NB4 (cell line): Measurements from ENCODE around the gene TCF23.
"Not testable (repeated sequence)": the region's sequence is repeated elsewhere in the genome, so short reads cannot be mapped to it uniquely, and the experiment has no call there.

ENCODE experiments used
- DNase-seq: peaks from one replicate; pipeline ENCODE4 v3.0.0; 2010; ENCODE audit warnings: low read depth
- H3K4me3 ChIP-seq: one replicate; pipeline ENCODE4 v1.5.1; 2011; ENCODE audit warnings: mild to moderate bottlenecking, low read depth, low read length, moderate library complexity
- MYC ChIP-seq: IDR thresholded peaks from 2 replicates; pipeline ENCODE4 v1.6.1; 2011; ENCODE audit warnings: low read depth, low read length
- POLR2A ChIP-seq: IDR thresholded peaks from 2 replicates; pipeline ENCODE4 v1.6.1; 2011; ENCODE audit warnings: mild to moderate bottlenecking; ENCODE audit not compliant: insufficient read length; ENCODE audit errors: extremely low read depth
- TF ChIP-seq, protein P1 (sequence below): IDR thresholded peaks from 2 replicates; pipeline ENCODE4 v1.6.1; 2011; ENCODE audit warnings: low read depth, low read length
- TF ChIP-seq, protein P2 (sequence below): IDR thresholded peaks from one replicate; pipeline ENCODE4 v1.5.1; 2012; ENCODE audit warnings: low read depth, low read length

The TCF23 gene

DNA sequence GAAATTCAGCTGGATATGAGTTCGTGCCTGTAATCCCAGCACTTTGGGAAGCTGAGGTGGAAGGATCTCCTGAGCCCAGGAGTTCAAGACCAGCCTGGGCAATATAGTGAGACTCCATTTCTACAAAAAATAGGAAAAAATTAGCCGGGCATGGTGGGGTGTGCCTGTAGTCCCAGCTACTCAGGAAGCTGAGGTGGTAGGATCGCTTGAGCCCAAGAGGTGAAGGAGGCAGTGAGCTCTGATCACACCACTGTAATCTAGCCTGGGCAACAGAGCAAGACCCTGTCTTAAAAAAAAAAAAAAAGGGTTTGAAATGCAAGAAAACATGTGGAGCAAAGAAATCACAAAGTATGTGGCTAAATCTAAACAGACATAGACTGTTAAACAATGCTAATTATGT, 39.7 kb upstream of the TCF23 start:
- TF ChIP-seq MYC = no peak
- TF ChIP-seq, protein P1, sequence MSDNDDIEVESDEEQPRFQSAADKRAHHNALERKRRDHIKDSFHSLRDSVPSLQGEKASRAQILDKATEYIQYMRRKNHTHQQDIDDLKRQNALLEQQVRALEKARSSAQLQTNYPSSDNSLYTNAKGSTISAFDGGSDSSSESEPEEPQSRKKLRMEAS = no peak
- TF ChIP-seq POLR2A = no peak
- H3K4me3 ChIP-seq = no peak overlapping the region
- no peak for DNase-seq

DNA sequence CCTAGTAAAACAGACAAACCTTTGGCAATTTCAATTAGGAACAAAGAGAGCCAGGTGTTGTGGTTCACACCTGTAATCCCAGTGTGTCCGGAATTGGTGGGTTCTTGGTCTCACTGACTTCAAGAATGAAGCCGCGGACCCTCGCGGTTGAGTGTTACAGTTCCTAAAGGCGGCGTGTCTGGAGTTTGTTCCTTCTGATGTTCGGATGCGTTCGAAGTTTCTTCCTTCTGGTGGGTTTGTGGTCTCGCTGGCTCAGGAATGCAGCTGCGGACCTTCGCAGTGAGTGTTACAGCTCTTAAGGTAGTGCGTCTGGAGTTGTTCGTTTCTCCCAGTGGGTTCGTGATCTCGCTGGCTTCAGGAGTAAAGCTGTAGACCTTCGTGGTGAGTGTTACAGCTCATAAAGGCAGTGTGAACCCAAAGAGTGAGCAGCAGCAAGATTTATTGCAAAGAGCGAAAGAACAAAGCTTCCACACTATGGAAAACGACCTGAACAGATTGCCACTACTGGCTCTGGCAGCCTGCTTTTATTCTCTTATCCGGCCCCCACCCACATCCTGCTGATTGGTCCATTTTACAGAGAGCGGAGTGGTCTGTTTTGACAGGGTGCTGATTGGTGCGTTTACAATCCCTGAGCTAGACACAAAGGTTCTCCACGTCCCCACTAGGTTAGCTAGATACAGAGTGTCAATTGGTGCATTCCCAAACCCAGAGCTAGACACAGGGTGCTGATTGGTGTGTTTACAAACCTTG, 38.0 kb upstream of the TCF23 start:
- not testable (repeated sequence) for H3K4me3 ChIP-seq, DNase-seq

DNA sequence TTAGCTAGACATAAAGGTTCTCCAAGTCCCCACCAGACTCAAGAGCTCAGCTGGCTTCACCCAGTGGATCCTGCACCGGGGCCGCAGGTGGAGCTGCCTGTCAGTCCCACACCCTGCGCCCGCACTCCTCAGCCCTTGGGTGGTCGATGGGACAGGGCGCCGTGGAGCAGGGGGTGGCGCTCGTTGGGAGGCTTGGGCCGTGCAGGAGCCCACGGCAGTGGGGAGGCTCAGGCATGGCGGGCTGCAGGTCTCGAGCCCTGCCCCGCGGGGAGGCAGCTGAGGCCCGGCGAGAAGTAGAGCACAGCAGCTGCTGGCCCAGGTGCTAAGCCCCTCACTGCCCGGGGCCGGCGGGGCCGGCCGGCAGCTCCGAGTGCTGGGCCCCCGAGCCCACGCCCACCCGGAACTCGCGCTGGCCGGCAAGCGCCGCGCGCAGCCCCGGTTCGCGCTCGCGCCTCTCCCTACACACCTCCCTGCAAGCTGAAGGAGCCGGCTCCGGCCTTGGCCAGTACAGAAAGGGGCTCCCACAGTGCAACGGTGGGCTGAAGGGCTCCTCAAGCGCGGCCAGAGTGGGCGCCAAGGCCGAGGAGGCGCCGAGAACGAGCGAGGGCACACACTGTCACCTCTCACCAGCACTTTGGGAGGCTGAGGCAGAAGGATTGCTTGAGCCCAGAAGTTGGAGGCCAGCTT, 37.3 kb upstream of the TCF23 start:
- DNase-seq, H3K4me3 ChIP-seq: not testable (repeated sequence)

DNA sequence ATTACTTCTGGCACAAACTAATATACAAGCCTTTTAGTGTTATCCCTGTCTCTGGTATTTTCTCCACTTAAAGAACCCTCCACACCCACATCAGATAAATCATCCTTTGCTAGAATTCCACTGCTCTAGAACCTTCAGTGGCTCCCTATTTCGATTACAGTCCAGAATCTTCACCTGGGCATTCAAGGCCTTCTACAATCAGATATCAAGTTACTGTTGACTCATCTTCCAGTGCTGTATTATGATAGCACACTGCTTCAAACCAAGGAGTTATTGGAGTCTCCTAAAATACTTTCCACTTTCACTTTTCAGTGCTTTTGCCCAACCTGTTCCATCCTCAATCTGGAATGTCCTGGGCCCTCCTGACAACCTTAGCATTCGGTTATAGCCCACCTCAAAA, 33.3 kb upstream of the TCF23 start:
- DNase-seq = no peak
- no peak overlapping the region for H3K4me3 ChIP-seq
- TF ChIP-seq, protein P1 = no peak
- no peak for TF ChIP-seq POLR2A
- TF ChIP-seq, protein P2, sequence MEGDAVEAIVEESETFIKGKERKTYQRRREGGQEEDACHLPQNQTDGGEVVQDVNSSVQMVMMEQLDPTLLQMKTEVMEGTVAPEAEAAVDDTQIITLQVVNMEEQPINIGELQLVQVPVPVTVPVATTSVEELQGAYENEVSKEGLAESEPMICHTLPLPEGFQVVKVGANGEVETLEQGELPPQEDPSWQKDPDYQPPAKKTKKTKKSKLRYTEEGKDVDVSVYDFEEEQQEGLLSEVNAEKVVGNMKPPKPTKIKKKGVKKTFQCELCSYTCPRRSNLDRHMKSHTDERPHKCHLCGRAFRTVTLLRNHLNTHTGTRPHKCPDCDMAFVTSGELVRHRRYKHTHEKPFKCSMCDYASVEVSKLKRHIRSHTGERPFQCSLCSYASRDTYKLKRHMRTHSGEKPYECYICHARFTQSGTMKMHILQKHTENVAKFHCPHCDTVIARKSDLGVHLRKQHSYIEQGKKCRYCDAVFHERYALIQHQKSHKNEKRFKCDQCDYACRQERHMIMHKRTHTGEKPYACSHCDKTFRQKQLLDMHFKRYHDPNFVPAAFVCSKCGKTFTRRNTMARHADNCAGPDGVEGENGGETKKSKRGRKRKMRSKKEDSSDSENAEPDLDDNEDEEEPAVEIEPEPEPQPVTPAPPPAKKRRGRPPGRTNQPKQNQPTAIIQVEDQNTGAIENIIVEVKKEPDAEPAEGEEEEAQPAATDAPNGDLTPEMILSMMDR = no peak
- TF ChIP-seq MYC = no peak

DNA sequence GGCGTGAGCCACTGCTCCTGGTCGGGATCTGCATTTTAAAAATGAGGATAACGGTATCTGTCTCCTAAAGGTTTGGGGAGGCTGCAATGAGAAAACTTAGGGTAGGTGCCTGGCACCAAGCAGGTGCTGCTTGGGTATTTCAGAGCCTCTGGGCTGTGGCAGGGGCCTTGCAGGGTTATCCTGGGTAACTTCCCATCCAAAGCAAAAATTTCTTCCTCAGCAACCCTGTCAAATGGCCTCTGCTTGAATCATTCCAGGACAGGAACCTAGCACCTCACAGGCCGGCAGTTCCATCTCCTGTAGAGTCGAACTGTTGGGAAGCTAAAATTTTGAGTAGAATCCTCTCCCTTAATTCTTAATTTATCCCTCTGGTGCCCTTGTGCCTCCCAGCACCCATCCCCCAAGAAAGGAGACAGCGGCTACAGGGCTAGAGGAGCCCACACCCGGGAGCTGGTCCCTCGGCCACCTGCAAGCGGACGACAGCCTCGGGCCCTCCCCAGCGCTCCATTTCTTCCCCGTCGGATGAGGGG, 30.7 kb upstream of the TCF23 start:
- TF ChIP-seq MYC (no peak), POLR2A (no peak)
- TF ChIP-seq, protein P1 = no peak
- TF ChIP-seq, protein P2 = no peak
- no peak for DNase-seq
- H3K4me3 ChIP-seq = no peak overlapping the region

DNA sequence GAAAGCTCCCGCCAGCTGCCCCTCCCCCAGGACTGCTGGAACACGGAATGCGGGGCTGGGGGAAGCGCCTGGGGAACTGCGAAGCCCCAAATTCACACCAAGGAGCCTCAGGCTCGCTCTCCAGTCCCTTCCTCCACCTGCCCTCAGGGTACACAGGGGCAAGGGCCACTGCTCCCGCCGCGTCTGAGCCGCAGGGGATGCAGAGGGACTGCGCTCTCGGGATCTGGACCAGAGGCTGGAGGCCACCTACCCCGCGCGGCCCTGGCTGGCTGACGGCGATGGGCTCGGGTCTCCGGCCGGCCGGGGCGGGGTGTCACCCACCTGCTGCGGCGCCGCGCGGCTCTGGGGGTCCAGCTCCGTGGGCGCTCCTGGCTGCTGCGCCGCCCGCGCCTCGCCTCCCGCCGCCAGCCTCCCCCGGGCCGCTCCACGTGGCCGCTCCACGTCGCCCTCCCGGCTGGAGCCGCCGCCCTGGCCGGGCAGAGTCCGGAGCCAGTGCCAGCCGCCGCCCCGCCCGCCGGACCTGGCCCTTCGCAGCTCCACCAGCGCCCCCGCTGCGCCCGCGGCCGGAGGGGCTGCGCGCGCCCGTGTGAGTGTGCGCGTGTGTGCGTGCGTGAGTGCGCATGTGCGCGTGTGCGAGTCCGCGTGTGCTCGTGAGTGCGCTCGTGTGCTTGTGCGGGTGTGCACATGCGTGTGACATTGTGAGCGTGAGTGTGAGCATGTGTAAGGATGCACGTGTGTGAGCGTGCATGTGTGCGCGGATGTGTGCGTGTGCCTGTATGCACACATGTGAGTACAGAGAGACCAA, 30.1 kb upstream of the TCF23 start, which contains the start of gene CGREF1:
Gene CGREF1 (minus strand): TSS at position 604 of the 805 bp plus-strand sequence. CDS start 14,762 bp downstream, outside the sequence.
- no peak for DNase-seq
- H3K4me3 ChIP-seq = peak within 1 kb of the TSS; percentile 19
- TF ChIP-seq, protein P1 = no peak
- TF ChIP-seq, protein P2 = no peak
- no peak for TF ChIP-seq POLR2A
- TF ChIP-seq MYC = no peak

DNA sequence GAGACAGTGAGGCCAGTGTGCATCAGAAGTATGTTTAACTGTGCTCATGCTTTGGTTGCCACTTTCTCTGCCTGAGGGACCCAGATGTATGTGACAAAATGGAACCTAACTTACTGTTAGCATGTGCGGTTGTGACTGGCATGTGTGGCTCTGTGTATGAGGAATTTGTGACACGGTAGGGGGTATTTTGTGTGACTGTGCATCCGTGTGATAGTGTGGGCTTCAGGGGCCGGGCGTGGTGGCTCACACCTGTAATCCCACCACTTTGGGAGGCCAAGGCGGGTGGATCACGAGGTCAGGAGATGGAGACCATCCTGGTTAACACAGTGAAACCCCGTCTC, 29.5 kb upstream of the TCF23 start:
- H3K4me3 ChIP-seq = peak overlapping the region; percentile 19
- not testable (repeated sequence) for DNase-seq
